ENCODE results near the gene WTAP.

The WTAP gene

GRCh38 chr6:159805440-159806020 lies 78.2 kb downstream of the WTAP start:
- TF ChIP-seq POLR2A (IDR thresholded peaks at IDR 0.05; ENCODE audit: low read depth, low read length): no peak
- DNase-seq (ENCODE audit: insufficient read length, low spot score): no peak
- FAIRE-seq: no peak
